ENCODE results near the gene EGLN1.

Gene EGLN1

DNA sequence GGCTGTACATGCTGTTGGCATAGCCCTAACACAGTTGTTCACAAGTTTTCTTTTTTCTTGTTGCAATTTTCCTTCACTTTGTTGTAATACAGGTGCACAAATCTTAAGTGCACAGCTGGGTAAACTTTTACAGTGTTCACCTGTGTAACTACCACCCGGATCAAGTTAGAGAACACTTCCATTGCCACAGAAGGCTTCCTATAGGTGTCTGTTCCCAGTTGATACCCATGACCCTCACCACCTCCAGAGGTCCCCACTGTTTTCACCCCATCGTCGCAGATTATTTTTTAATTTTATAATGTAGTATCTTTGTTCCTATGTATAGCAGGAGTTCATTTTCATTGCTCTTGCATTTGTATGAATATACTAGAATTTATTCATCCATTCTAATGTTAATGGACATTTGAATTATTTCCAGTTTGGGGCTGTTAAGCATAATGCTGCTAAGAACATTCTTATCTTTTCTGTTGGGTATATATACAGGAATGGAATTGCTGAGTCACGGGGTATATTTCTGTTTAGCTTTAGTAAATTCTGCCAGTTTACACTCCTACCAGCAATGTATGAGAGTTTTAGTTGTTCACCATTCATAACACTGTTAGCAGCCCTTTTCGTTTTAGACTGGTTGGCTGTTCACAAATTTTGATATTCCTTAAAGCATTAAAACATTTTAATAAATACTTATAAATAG is 67.6 kb downstream of the EGLN1 start:
- Histone ChIP-seq H3K36me3 (ENCODE audit: control insufficient read depth in 2 of 2, insufficient read depth in 1 of 2, low read length in 2 of 2) (peaks cover 31 to 48% of the 10 kb centered on the region in 2 experiments), H3K4me1 (ENCODE audit: control insufficient read depth, insufficient read depth, low read length) (0 out of 2 replicates have a peak, but pooled peaks cover 3% of the 10 kb centered on the region), H3K4me3 (ENCODE audit: low read depth, low read length) (no peak overlapping the region), H3K9me3 (ENCODE audit: control insufficient read depth, insufficient read depth, low read depth, low read length) (no peaks in the 10 kb centered on the region), H3K27ac (ENCODE audit: extremely low read depth, low read depth, low read length) (no peak overlapping the region)
- CTCF ChIA-PET = interaction anchor here (0.7 to 1.0 kb wide), 4 partner anchors 9 to 203 kb away, joined by 3 to 4 read pairs (median 4); partner anchors contain the start of genes EXOC8 and SPRTN
- POLR2A ChIA-PET = interaction anchor here (0.6 to 1.6 kb wide), 2 partner anchors 17 to 64 kb away, joined by 3 to 6 read pairs; partner anchors contain the start of genes EXOC8 and SPRTN
- no peak for TF ChIP-seq ZNF777 (tag by site-specific recombination; IDR thresholded peaks at IDR 0.05; ENCODE audit: borderline replicate concordance)
- no peak for TF ChIP-seq ZNF548 (tag by site-specific recombination; IDR thresholded peaks at IDR 0.05)
- TF ChIP-seq ZNF23 (tag by site-specific recombination; IDR thresholded peaks at IDR 0.05; ENCODE audit: borderline replicate concordance) = no peak
- no peak for TF ChIP-seq ZNF221 (tag by site-specific recombination; IDR thresholded peaks at IDR 0.05; ENCODE audit: borderline replicate concordance)
- TF ChIP-seq ZNF529 (tag by site-specific recombination; IDR thresholded peaks at IDR 0.05; ENCODE audit: insufficient replicate concordance) = no peak
- TF ChIP-seq, protein P1, sequence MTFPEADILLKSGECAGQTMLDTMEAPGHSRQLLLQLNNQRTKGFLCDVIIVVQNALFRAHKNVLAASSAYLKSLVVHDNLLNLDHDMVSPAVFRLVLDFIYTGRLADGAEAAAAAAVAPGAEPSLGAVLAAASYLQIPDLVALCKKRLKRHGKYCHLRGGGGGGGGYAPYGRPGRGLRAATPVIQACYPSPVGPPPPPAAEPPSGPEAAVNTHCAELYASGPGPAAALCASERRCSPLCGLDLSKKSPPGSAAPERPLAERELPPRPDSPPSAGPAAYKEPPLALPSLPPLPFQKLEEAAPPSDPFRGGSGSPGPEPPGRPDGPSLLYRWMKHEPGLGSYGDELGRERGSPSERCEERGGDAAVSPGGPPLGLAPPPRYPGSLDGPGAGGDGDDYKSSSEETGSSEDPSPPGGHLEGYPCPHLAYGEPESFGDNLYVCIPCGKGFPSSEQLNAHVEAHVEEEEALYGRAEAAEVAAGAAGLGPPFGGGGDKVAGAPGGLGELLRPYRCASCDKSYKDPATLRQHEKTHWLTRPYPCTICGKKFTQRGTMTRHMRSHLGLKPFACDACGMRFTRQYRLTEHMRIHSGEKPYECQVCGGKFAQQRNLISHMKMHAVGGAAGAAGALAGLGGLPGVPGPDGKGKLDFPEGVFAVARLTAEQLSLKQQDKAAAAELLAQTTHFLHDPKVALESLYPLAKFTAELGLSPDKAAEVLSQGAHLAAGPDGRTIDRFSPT (tag by site-specific recombination; IDR thresholded peaks at IDR 0.05) = no peak
- TF ChIP-seq ZXDB (tag by site-specific recombination; IDR thresholded peaks at IDR 0.05) = no peak
- no peak for TF ChIP-seq RBAK (tag by site-specific recombination; IDR thresholded peaks at IDR 0.05)
- TF ChIP-seq KLF9 (tag by site-specific recombination; IDR thresholded peaks at IDR 0.05; ENCODE audit: low read depth) = no peak
- TF ChIP-seq ZNF274 (IDR thresholded peaks at IDR 0.05; ENCODE audit: low read length) = no peak
- no peak for TF ChIP-seq ZNF274 (tag by site-specific recombination; IDR thresholded peaks at IDR 0.05; ENCODE audit: borderline replicate concordance)
- TF ChIP-seq ZNF112 (tag by site-specific recombination; IDR thresholded peaks at IDR 0.05) = no peak
- TF ChIP-seq ZNF76 (tag by site-specific recombination; IDR thresholded peaks at IDR 0.05; ENCODE audit: borderline replicate concordance, low read depth) = no peak

DNA sequence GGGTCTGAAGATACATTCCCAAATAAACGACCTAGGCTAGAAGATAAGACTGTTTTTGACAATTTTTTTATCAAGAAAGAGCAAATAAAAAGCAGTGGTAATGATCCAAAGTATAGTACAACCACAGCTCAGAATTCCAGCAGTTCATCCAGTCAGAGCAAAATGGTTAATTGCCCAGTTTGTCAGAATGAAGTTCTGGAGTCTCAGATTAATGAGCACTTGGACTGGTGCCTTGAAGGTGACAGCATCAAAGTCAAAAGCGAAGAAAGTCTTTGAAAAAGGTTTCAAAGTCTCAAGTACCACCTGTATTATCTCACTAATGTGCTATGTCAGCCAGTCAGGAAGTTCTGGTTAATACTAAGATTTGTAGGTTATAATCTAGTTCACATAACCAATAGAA is 69.0 kb downstream of the EGLN1 start:
- no peak overlapping the region for H3K27ac ChIP-seq (ENCODE audit: extremely low read depth, low read depth, low read length)
- H3K4me3 ChIP-seq (ENCODE audit: low read depth, low read length) = no peak overlapping the region
- CTCF ChIA-PET = no interaction called here
- peaks cover 45 to 62% of the 10 kb centered on the region in 2 experiments for H3K36me3 ChIP-seq (ENCODE audit: control insufficient read depth in 2 of 2, insufficient read depth in 1 of 2, low read length in 2 of 2)
- POLR2A ChIA-PET = no interaction called here
- H3K9me3 ChIP-seq (ENCODE audit: control insufficient read depth, insufficient read depth, low read depth, low read length) = no peaks in the 10 kb centered on the region
- 0 out of 2 replicates have a peak, but pooled peaks cover 2% of the 10 kb centered on the region for H3K4me1 ChIP-seq (ENCODE audit: control insufficient read depth, insufficient read depth, low read length)
- TF ChIP-seq ZNF785 (tag by site-specific recombination; IDR thresholded peaks at IDR 0.05) = no peak
- TF ChIP-seq, protein P2, sequence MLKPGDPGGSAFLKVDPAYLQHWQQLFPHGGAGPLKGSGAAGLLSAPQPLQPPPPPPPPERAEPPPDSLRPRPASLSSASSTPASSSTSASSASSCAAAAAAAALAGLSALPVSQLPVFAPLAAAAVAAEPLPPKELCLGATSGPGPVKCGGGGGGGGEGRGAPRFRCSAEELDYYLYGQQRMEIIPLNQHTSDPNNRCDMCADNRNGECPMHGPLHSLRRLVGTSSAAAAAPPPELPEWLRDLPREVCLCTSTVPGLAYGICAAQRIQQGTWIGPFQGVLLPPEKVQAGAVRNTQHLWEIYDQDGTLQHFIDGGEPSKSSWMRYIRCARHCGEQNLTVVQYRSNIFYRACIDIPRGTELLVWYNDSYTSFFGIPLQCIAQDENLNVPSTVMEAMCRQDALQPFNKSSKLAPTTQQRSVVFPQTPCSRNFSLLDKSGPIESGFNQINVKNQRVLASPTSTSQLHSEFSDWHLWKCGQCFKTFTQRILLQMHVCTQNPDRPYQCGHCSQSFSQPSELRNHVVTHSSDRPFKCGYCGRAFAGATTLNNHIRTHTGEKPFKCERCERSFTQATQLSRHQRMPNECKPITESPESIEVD (tag by site-specific recombination; IDR thresholded peaks at IDR 0.05) = 0 out of 2 replicates have a peak, but pooled peaks have one; percentile 23
- TF ChIP-seq ZNF366 (tag by site-specific recombination; conservative IDR thresholded peaks at IDR 0.05) = 0 out of 2 replicates have a peak, but pooled peaks have one; percentile 40

DNA sequence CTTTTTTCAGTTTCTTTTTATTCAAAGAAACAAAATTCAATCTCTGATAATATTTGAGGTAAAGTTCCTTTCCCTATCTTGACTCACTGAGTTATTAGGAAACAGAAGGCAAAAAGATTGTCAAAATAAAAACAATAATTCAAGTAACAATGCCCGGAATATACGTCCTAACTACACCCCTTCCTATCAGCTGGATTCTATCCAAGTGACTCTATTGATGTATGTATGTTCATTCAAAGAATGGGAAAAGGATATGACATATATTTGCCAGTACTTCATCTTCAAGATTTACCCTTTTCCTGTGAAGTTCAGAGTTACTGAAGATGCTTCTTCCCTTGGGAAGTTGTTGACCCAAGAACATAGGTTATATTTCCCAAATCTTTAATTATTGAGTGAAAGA is 70.3 kb downstream of the EGLN1 start:
- H3K4me1 ChIP-seq (ENCODE audit: control insufficient read depth, insufficient read depth, low read length) = no peaks in the 10 kb centered on the region
- CTCF ChIA-PET = interaction anchor here (1.4 kb wide), 1 partner anchor 238 kb away, joined by 4 read pairs; no protein-coding TSS in a partner anchor
- H3K36me3 ChIP-seq (ENCODE audit: control insufficient read depth in 2 of 2, insufficient read depth in 1 of 2, low read length in 2 of 2) = peaks cover 52 to 71% of the 10 kb centered on the region in 2 experiments
- H3K4me3 ChIP-seq (ENCODE audit: low read depth, low read length) = no peak overlapping the region
- POLR2A ChIA-PET = no interaction called here
- H3K27ac ChIP-seq (ENCODE audit: extremely low read depth, low read depth, low read length) = no peak overlapping the region
- no peaks in the 10 kb centered on the region for H3K9me3 ChIP-seq (ENCODE audit: control insufficient read depth, insufficient read depth, low read depth, low read length)
- TF ChIP-seq ZNF324 (tag by site-specific recombination; IDR thresholded peaks at IDR 0.05) (no peak), ZBTB48 (tag by site-specific recombination; IDR thresholded peaks at IDR 0.05) (no peak), MYNN (tag by site-specific recombination; IDR thresholded peaks at IDR 0.05; ENCODE audit: borderline replicate concordance) (no peak), ZIC2 (tag by site-specific recombination; IDR thresholded peaks at IDR 0.05) (no peak), ZNF629 (tag by site-specific recombination; IDR thresholded peaks at IDR 0.05) (no peak)
- TF ChIP-seq, protein P3, sequence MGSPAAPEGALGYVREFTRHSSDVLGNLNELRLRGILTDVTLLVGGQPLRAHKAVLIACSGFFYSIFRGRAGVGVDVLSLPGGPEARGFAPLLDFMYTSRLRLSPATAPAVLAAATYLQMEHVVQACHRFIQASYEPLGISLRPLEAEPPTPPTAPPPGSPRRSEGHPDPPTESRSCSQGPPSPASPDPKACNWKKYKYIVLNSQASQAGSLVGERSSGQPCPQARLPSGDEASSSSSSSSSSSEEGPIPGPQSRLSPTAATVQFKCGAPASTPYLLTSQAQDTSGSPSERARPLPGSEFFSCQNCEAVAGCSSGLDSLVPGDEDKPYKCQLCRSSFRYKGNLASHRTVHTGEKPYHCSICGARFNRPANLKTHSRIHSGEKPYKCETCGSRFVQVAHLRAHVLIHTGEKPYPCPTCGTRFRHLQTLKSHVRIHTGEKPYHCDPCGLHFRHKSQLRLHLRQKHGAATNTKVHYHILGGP (tag by site-specific recombination; IDR thresholded peaks at IDR 0.05) = no peak
- TF ChIP-seq, protein P4, sequence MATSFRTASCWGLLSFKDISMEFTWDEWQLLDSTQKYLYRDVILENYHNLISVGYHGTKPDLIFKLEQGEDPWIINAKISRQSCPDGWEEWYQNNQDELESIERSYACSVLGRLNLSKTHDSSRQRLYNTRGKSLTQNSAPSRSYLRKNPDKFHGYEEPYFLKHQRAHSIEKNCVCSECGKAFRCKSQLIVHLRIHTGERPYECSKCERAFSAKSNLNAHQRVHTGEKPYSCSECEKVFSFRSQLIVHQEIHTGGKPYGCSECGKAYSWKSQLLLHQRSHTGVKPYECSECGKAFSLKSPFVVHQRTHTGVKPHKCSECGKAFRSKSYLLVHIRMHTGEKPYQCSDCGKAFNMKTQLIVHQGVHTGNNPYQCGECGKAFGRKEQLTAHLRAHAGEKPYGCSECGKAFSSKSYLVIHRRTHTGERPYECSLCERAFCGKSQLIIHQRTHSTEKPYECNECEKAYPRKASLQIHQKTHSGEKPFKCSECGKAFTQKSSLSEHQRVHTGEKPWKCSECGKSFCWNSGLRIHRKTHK (tag by site-specific recombination; IDR thresholded peaks at IDR 0.05) = no peak
